ENCODE results near the gene ACSF2.

Gene ACSF2

GRCh38 chr17:50459756-50460155, 33.7 kb downstream of the ACSF2 start:
- H3K9me3 ChIP-seq (ENCODE audit: control insufficient read depth, low read length), result no peaks in the 10 kb centered on the region
- H3K4me3 ChIP-seq (ENCODE audit: low read length), result no peak overlapping the region
- H3K36me3 ChIP-seq (ENCODE audit: control insufficient read depth, insufficient read depth, low read length, severe bottlenecking), result peaks cover 72% of the 10 kb centered on the region
- no peak overlapping the region for H3K9ac ChIP-seq (ENCODE audit: low read length)
- DNase-seq (ENCODE audit: low read depth), result no peak
- no peaks in the 10 kb centered on the region for H3K27me3 ChIP-seq (replicated peaks; ENCODE audit: control insufficient read depth, insufficient read depth, low read length)
- H3K4me1 ChIP-seq (ENCODE audit: control insufficient read depth, insufficient read depth, low read length), result peaks cover 18% of the 10 kb centered on the region

GRCh38 chr17:50460831-50461526, 35.0 kb downstream of the ACSF2 start:
- peaks cover 72% of the 10 kb centered on the region for H3K36me3 ChIP-seq (ENCODE audit: control insufficient read depth, insufficient read depth, low read length, severe bottlenecking)
- no peak overlapping the region for H3K4me3 ChIP-seq (ENCODE audit: low read length)
- no peaks in the 10 kb centered on the region for H3K9me3 ChIP-seq (ENCODE audit: control insufficient read depth, low read length)
- no peak for DNase-seq (ENCODE audit: low read depth)
- peaks cover 18% of the 10 kb centered on the region for H3K4me1 ChIP-seq (ENCODE audit: control insufficient read depth, insufficient read depth, low read length)
- no peak overlapping the region for H3K9ac ChIP-seq (ENCODE audit: low read length)
- H3K27me3 ChIP-seq (replicated peaks; ENCODE audit: control insufficient read depth, insufficient read depth, low read length), result no peaks in the 10 kb centered on the region

- peaks cover 68% of the 10 kb centered on the region for H3K36me3 ChIP-seq (ENCODE audit: control insufficient read depth, insufficient read depth, low read length, severe bottlenecking)
- H3K4me3 ChIP-seq (ENCODE audit: low read length), result no peak overlapping the region
- peaks cover 18% of the 10 kb centered on the region for H3K4me1 ChIP-seq (ENCODE audit: control insufficient read depth, insufficient read depth, low read length)
- no peak for DNase-seq (ENCODE audit: low read depth)
- no peaks in the 10 kb centered on the region for H3K27me3 ChIP-seq (replicated peaks; ENCODE audit: control insufficient read depth, insufficient read depth, low read length)
- H3K9ac ChIP-seq (ENCODE audit: low read length), result no peak overlapping the region
- H3K9me3 ChIP-seq (ENCODE audit: control insufficient read depth, low read length), result no peaks in the 10 kb centered on the region
These were observed 35.6 kb downstream of the ACSF2 start for GRCh38 chr17:50461550-50462132.

GRCh38 chr17:50462446-50462845, 36.4 kb downstream of the ACSF2 start:
- H3K9ac ChIP-seq (ENCODE audit: low read length), result no peak overlapping the region
- no peaks in the 10 kb centered on the region for H3K9me3 ChIP-seq (ENCODE audit: control insufficient read depth, low read length)
- peaks cover 60% of the 10 kb centered on the region for H3K36me3 ChIP-seq (ENCODE audit: control insufficient read depth, insufficient read depth, low read length, severe bottlenecking)
- no peak for DNase-seq (ENCODE audit: low read depth)
- peaks cover 18% of the 10 kb centered on the region for H3K4me1 ChIP-seq (ENCODE audit: control insufficient read depth, insufficient read depth, low read length)
- no peak overlapping the region for H3K4me3 ChIP-seq (ENCODE audit: low read length)
- H3K27me3 ChIP-seq (replicated peaks; ENCODE audit: control insufficient read depth, insufficient read depth, low read length), result peaks cover under 1% of the 10 kb centered on the region

- H3K36me3 ChIP-seq (ENCODE audit: control insufficient read depth, insufficient read depth, low read length, severe bottlenecking), result peaks cover 62% of the 10 kb centered on the region
- H3K4me3 ChIP-seq (ENCODE audit: low read length), result no peak overlapping the region
- no peak overlapping the region for H3K9ac ChIP-seq (ENCODE audit: low read length)
- no peaks in the 10 kb centered on the region for H3K9me3 ChIP-seq (ENCODE audit: control insufficient read depth, low read length)
- H3K4me1 ChIP-seq (ENCODE audit: control insufficient read depth, insufficient read depth, low read length), result peaks cover 11% of the 10 kb centered on the region
- peaks cover 12% of the 10 kb centered on the region for H3K27me3 ChIP-seq (replicated peaks; ENCODE audit: control insufficient read depth, insufficient read depth, low read length)
- no peak for DNase-seq (ENCODE audit: low read depth)
These were observed 38.1 kb downstream of the ACSF2 start for GRCh38 chr17:50464121-50464520.

- Histone ChIP-seq H3K4me3 (ENCODE audit: low read length) (no peak overlapping the region), H3K27me3 (replicated peaks; ENCODE audit: control insufficient read depth, insufficient read depth, low read length) (peaks cover 12% of the 10 kb centered on the region), H3K36me3 (ENCODE audit: control insufficient read depth, insufficient read depth, low read length, severe bottlenecking) (peaks cover 62% of the 10 kb centered on the region), H3K9me3 (ENCODE audit: control insufficient read depth, low read length) (no peaks in the 10 kb centered on the region), H3K4me1 (ENCODE audit: control insufficient read depth, insufficient read depth, low read length) (peaks cover 5% of the 10 kb centered on the region), H3K9ac (ENCODE audit: low read length) (no peak overlapping the region)
- DNase-seq (ENCODE audit: low read depth), result no peak
These were observed 38.7 kb downstream of the ACSF2 start for GRCh38 chr17:50464736-50465135.

GRCh38 chr17:50465171-50465570, 39.2 kb downstream of the ACSF2 start:
- no peak for DNase-seq (ENCODE audit: low read depth)
- no peak overlapping the region for H3K9ac ChIP-seq (ENCODE audit: low read length)
- peaks cover 61% of the 10 kb centered on the region for H3K36me3 ChIP-seq (ENCODE audit: control insufficient read depth, insufficient read depth, low read length, severe bottlenecking)
- H3K27me3 ChIP-seq (replicated peaks; ENCODE audit: control insufficient read depth, insufficient read depth, low read length), result peaks cover 12% of the 10 kb centered on the region
- peaks cover 5% of the 10 kb centered on the region for H3K4me1 ChIP-seq (ENCODE audit: control insufficient read depth, insufficient read depth, low read length)
- no peaks in the 10 kb centered on the region for H3K9me3 ChIP-seq (ENCODE audit: control insufficient read depth, low read length)
- no peak overlapping the region for H3K4me3 ChIP-seq (ENCODE audit: low read length)

GRCh38 chr17:50465635-50466034, 39.6 kb downstream of the ACSF2 start:
- peaks cover 12% of the 10 kb centered on the region for H3K27me3 ChIP-seq (replicated peaks; ENCODE audit: control insufficient read depth, insufficient read depth, low read length)
- DNase-seq (ENCODE audit: low read depth), result no peak
- H3K4me1 ChIP-seq (ENCODE audit: control insufficient read depth, insufficient read depth, low read length), result peaks cover 5% of the 10 kb centered on the region
- H3K36me3 ChIP-seq (ENCODE audit: control insufficient read depth, insufficient read depth, low read length, severe bottlenecking), result peaks cover 57% of the 10 kb centered on the region
- H3K9ac ChIP-seq (ENCODE audit: low read length), result no peak overlapping the region
- H3K4me3 ChIP-seq (ENCODE audit: low read length), result no peak overlapping the region
- H3K9me3 ChIP-seq (ENCODE audit: control insufficient read depth, low read length), result no peaks in the 10 kb centered on the region

GRCh38 chr17:50466371-50467113, 40.5 kb downstream of the ACSF2 start:
- H3K4me1 ChIP-seq (ENCODE audit: control insufficient read depth, insufficient read depth, low read length), result peaks cover 5% of the 10 kb centered on the region
- peaks cover 56% of the 10 kb centered on the region for H3K36me3 ChIP-seq (ENCODE audit: control insufficient read depth, insufficient read depth, low read length, severe bottlenecking)
- H3K9me3 ChIP-seq (ENCODE audit: control insufficient read depth, low read length), result no peaks in the 10 kb centered on the region
- peaks cover 12% of the 10 kb centered on the region for H3K27me3 ChIP-seq (replicated peaks; ENCODE audit: control insufficient read depth, insufficient read depth, low read length)
- no peak for DNase-seq (ENCODE audit: low read depth)
- H3K4me3 ChIP-seq (ENCODE audit: low read length), result no peak overlapping the region
- H3K9ac ChIP-seq (ENCODE audit: low read length), result no peak overlapping the region

GRCh38 chr17:50467114-50467854, 41.3 kb downstream of the ACSF2 start:
- H3K4me3 ChIP-seq (ENCODE audit: low read length), result no peak overlapping the region
- peaks cover 5% of the 10 kb centered on the region for H3K4me1 ChIP-seq (ENCODE audit: control insufficient read depth, insufficient read depth, low read length)
- peaks cover 57% of the 10 kb centered on the region for H3K36me3 ChIP-seq (ENCODE audit: control insufficient read depth, insufficient read depth, low read length, severe bottlenecking)
- no peak overlapping the region for H3K9ac ChIP-seq (ENCODE audit: low read length)
- peaks cover 12% of the 10 kb centered on the region for H3K27me3 ChIP-seq (replicated peaks; ENCODE audit: control insufficient read depth, insufficient read depth, low read length)
- no peaks in the 10 kb centered on the region for H3K9me3 ChIP-seq (ENCODE audit: control insufficient read depth, low read length)
- DNase-seq (ENCODE audit: low read depth), result no peak

GRCh38 chr17:50467855-50468303, 41.9 kb downstream of the ACSF2 start:
- DNase-seq (ENCODE audit: low read depth), result no peak
- peaks cover 54% of the 10 kb centered on the region for H3K36me3 ChIP-seq (ENCODE audit: control insufficient read depth, insufficient read depth, low read length, severe bottlenecking)
- peaks cover 12% of the 10 kb centered on the region for H3K27me3 ChIP-seq (replicated peaks; ENCODE audit: control insufficient read depth, insufficient read depth, low read length)
- no peaks in the 10 kb centered on the region for H3K9me3 ChIP-seq (ENCODE audit: control insufficient read depth, low read length)
- H3K4me1 ChIP-seq (ENCODE audit: control insufficient read depth, insufficient read depth, low read length), result peaks cover 5% of the 10 kb centered on the region
- no peak overlapping the region for H3K4me3 ChIP-seq (ENCODE audit: low read length)
- no peak overlapping the region for H3K9ac ChIP-seq (ENCODE audit: low read length)
